Heart left ventricle (tissue), 16 donors: ENCODE measurements around the gene SCN5A. TPM values are rescaled to one million over a fixed set of nuclear protein-coding genes. Genes with fewer than 3 reads are reported as not detected.

ENCODE experiments used
- ATAC-seq, 4 donors: fragments of 200-7000 bp; cut with Tn5 transposase; one replicate each; pipeline ENCODE4 v1.9.1; 2020 to 2022; ENCODE audit warnings: moderate library complexity in 4 of 4, mild to moderate bottlenecking in 3 of 4, moderate number of reproducible peaks in 1 of 4
- DNase-seq, 5 donors: peaks; one replicate each; pipeline ENCODE4 v3.0.0-alpha.2; 2020
- H3K27ac ChIP-seq, 12 donors: fragments of 200-600 bp; sonication (generic) in 4 of 12; one replicate each; pipeline versions ENCODE4 v1.5.0 to v1.8.0; 2016 to 2022; ENCODE audit warnings: mild to moderate bottlenecking in 2 of 12
- H3K27me3 ChIP-seq, 9 donors: fragments of 200-600 bp; sonication (generic) in 2 of 9; one replicate each; pipeline versions ENCODE4 v1.5.1 to v1.8.0; 2016 to 2022; ENCODE audit warnings: mild to moderate bottlenecking in 3 of 9
- H3K36me3 ChIP-seq, 9 donors: fragments of 200-600 bp; sonication (generic) in 2 of 9; one replicate each; pipeline versions ENCODE4 v1.5.0 to v1.8.0; 2018 to 2022; ENCODE audit warnings: mild to moderate bottlenecking in 2 of 9
- H3K4me1 ChIP-seq, 12 donors: fragments of 200-600 bp; sonication (generic) in 4 of 12; one replicate each; pipeline versions ENCODE4 v1.5.0 to v1.8.0; 2016 to 2022; ENCODE audit warnings: mild to moderate bottlenecking in 3 of 12
- H3K4me3 ChIP-seq, 12 donors: fragments of 200-600 bp; sonication (generic) in 4 of 12; one replicate each; pipeline versions ENCODE4 v1.5.0 to v1.8.0; 2017 to 2022; ENCODE audit warnings: mild to moderate bottlenecking in 9 of 12, moderate library complexity in 4 of 12
- H3K9me3 ChIP-seq, 12 donors: fragments of 200-600 bp; sonication (generic) in 4 of 12; one replicate each; pipeline versions ENCODE4 v1.5.0 to v1.8.0; 2016 to 2022; ENCODE audit warnings: mild to moderate bottlenecking in 1 of 12
- CTCF ChIP-seq, 12 donors: fragments of 200-600 bp; sonication (generic) in 4 of 12; IDR thresholded peaks; one replicate each; pipeline versions ENCODE4 v1.5.0 to v1.8.0; 2018 to 2022; ENCODE audit warnings: antibody characterized with exemption in 12 of 12, mild to moderate bottlenecking in 5 of 12
- POLR2A ChIP-seq, 2 donors: fragments of 450-650 bp; IDR thresholded peaks; one replicate each; pipeline ENCODE4 v1.6.1; 2017; ENCODE audit warnings: antibody characterized with exemption in 2 of 2, mild to moderate bottlenecking in 2 of 2, moderate library complexity in 2 of 2
- WGBS, 4 donors: extraction: QIAGEN DNeasy Blood & Tissue Kit in 2 of 4; methylation state at CpG; one replicate each; pipeline versions ENCODE4 v1.1.5 to v1.1.7; 2013 to 2018; 5-methylcytosine and 5-hydroxymethylcytosine counted together
- intact Hi-C, 10 donors: fragments of 100-400 bp; cut with DNase I; formaldehyde crosslinking; loops; one replicate each; pipeline versions ENCODE4 v1.11.1 to v1.14.2; 2022
- polyA plus RNA-seq, 2 donors: library from polyadenylated mRNA; stranded (reverse); fragments of 200-250 nt; gene quantifications; one replicate each; pipeline ENCODE4 v1.2.3, GENCODE V29; 2013
- total RNA-seq, 9 donors: library from RNA; depleted of rRNA in 2 of 9; stranded (reverse); fragments of >200 nt in 2 of 9; fragmentation: NEBNext Ultra II Directional in 3 of 9; extraction: Animal tissue kit (Norgen Biotek cat#: 25700) in 3 of 9; gene quantifications; one replicate each; pipeline versions ENCODE4 v1.1.0 to v1.2.4, GENCODE V29; 2016 to 2023
- donor health status: ischemic (EF 13 %, LVEDD 7.1; RV severe dilation, severe dysfunction).
- donor health status: healthy with polysubstance abuse.
- donor health status: DM: no; HTN: yes; CAD: no.
- donor health status: DM: no; HTN: no; CAD: no.
- donor health status: ischemic (EF 25% LVEDD 6.9; RV normal size, moderate dysfunction).
- donor health status: ischemic (EF 25% LVEDD 5.7; RV mildly dilated, moderate dysfunction).
- donor health status: healthy.
- donor health status: DM: yes; HTN: yes; CAD: no.
- donor health status: ischemic (EF 35%, LVEDD 5.7; RV mildly dilated, moderate dysfunction).
- donor health status: nonischemic (EF 11% LVEDD 7.7; RV severe dilation, severe dysfunction).
- donor health status: DM: yes; HTN: yes; CAD: no.
- donor health status: PGD.
- donor health status: ischemic (EF 29% LVEDD 5.4; RV normal size, mild dysfunction).
- donor health status: nonischemic (EF 23%, LVEDD 6.1; RV moderate dilation, normal function).

Gene SCN5A
- total and polyA plus RNA-seq, 11 donors, result 88.4 to 242 (median 173) TPM

DNA sequence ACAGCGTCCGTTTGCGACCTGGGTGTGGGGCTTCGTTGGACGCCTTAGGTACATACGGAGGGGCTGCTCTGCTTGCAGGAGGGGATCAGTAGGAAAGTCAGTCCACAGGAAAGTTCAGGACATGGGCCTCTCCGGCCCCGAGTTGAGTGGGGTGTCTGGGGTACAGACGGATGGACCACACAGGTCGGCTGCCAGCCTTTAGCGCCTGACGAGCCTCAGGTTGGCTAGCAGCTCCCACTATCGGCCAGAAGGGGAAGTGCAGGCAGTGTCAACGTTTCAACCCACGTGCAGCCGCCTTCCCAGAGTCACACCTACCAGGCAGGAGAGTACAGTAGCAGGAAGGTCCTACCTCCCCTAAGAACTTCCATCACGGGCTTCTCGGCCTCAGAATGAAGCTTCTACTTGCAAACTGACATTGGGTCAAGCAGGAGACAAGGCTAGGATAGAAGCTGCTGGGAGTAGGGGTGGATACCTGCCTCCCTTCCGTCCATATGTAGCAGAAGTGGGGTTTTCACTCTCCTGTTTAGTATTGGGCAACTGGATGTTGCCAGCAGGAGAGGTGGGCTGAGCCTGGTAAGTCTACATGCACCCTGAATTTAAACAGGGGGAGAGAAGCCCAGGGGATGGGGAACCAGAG lies 1.8 kb upstream of the SCN5A start:
- H3K36me3 ChIP-seq, result no peaks in the 10 kb centered on the region
- WGBS, 4 donors, result 12 to 25% (median 17%) methylated on average over 11 to 19 of the region's 19 CpGs
- no peak overlapping the region for H3K4me3 ChIP-seq
- ATAC-seq (peak; percentile 26 to 48 (median 45)), DNase-seq (peak; percentile 62 to 79 (median 71))
- peak overlapping the region in 1 of 12 donors; percentile 97 for H3K27ac ChIP-seq
- peaks cover 0 to 39% (median 6%) of the 10 kb centered on the region in 12 donors for H3K4me1 ChIP-seq
- H3K9me3 ChIP-seq, result no peaks in the 10 kb centered on the region
- TF ChIP-seq CTCF (IDR thresholded peaks at IDR 0.05) (peak; percentile 95 to 99 (median 97)), POLR2A (IDR thresholded peaks at IDR 0.05) (no peak)
- peaks cover 0 to 43% (median 12%) of the 10 kb centered on the region in 9 donors for H3K27me3 ChIP-seq
- intact Hi-C loops, result loop anchor here in 8 of 10 donors (2.0 to 10.0 kb wide), 6 partner anchors 128 to 194 kb away; partner anchors contain the start of gene EXOG (in 5 of the 8)

DNA sequence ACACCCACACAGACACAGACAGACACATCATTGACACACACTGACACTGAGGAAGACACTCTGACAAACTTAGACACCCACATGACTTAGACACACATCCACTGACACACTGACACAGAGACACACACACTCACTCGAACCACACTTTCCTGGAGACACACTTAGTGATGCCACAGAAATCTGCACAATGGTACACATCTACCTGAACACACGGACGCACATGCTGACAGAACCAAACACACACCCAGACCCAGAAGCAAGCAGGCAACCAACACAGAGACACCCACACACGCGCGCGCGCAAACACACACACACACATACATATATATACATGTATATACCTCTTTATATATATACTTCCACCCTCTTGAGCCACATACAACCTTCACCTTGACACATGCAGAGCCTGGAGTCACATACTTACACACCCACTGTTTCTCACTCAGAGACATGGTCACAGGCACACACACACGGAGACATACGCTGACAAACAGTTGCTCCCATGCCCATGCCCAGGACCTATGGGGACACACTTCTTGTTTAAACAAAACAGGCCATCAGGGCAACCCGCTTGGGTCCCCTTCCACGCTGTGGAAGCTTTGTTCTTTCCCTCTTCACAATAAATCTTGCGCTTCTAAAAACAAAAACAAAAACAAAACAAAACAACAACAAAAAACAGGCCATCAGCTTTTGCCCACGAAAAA lies 913 bp upstream of the SCN5A start:
- H3K27ac ChIP-seq, result peak overlapping the region in 3 of 12 donors; percentile 61 to 97 (median 95)
- H3K9me3 ChIP-seq, result no peaks in the 10 kb centered on the region
- DNase-seq, result no peak
- H3K4me1 ChIP-seq, result peaks cover 0 to 46% (median 7%) of the 10 kb centered on the region in 12 donors
- 77 to 83% (median 81%) methylated on average over 14 of the region's 14 CpGs for WGBS, 4 donors
- peak overlapping the region in 5 of 12 donors; percentile 68 to 86 (median 69) for H3K4me3 ChIP-seq
- ATAC-seq, result no peak
- H3K27me3 ChIP-seq, result peaks cover 0 to 42% (median 12%) of the 10 kb centered on the region in 9 donors
- H3K36me3 ChIP-seq, result no peaks in the 10 kb centered on the region
- intact Hi-C loops, result loop anchor here in 8 of 10 donors (2.0 to 10.0 kb wide), 6 partner anchors 128 to 194 kb away; partner anchors contain the start of gene EXOG (in 5 of the 8)
- TF ChIP-seq CTCF (IDR thresholded peaks at IDR 0.05) (no peak), POLR2A (IDR thresholded peaks at IDR 0.05) (no peak)

DNA sequence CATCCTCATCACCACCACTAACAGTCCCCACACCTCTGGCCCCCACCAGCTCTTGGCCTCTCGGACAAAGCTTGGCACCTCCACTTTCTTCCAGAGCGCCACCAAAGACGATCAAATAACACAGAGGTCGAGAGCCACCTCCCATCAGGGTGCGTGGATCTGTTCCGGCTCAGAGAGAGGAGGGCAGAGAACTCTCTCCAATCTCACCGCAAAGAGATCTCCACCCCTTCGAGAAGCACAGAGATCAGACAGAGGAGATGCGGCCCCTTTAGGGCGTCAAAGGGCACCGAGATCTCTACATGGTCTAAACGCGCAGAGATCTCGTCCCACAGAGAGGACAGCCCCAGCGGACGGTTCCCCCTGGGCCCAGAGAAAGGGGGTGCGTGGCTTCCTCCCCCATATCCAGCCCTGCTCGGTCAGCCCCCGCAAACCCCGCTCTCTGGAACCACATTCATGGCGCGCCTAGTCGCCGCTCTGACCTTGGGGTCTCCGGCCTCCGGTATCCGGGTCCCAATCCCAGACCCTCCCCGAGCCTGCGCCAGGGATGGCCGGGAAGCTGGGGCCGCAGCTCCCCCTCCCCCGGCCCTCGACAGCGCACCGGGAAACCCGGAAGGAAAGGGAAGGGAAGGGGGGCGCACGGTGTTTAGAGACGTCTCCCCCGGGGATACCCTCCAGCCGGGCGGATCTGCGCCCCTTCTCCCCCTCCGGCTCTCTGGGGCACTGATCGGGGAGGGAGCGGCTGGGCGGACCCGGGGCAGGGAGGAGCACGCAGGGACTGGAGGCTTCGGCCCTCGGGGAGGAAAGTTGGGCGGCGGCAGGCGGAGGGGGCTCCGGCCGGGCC lies 608 bp downstream of the SCN5A start:
- intact Hi-C loops, result loop anchor here in 4 of 10 donors (2.0 to 5.0 kb wide), 3 partner anchors 34 to 72 kb away; no protein-coding TSS in a partner anchor
- peak overlapping the region; percentile 71 to 98 (median 93) for H3K27ac ChIP-seq
- WGBS, 4 donors, result 4 to 11% (median 6%) methylated on average over 27 to 56 of the region's 56 CpGs
- ATAC-seq (no peak), DNase-seq (peak in 1 of 5 donors; percentile 22)
- no peaks in the 10 kb centered on the region for H3K36me3 ChIP-seq
- TF ChIP-seq CTCF (IDR thresholded peaks at IDR 0.05) (no peak), POLR2A (IDR thresholded peaks at IDR 0.05) (no peak)
- peak overlapping the region; percentile 45 to 86 (median 68) for H3K4me3 ChIP-seq
- peaks cover 0 to 42% (median 12%) of the 10 kb centered on the region in 9 donors for H3K27me3 ChIP-seq
- no peaks in the 10 kb centered on the region for H3K9me3 ChIP-seq
- peaks cover 0 to 59% (median 11%) of the 10 kb centered on the region in 12 donors for H3K4me1 ChIP-seq
